HG02938 (cell line): ENCODE measurements around the gene PTCHD4.
"Not testable (repeated sequence)": the region's sequence is repeated elsewhere in the genome, so short reads cannot be mapped to it uniquely, and the experiment has no call there.

Experiments used
- ATAC-seq: cut with Tn5 transposase; IDR thresholded peaks from one replicate; pipeline ENCODE4 v1.9.1; 2021; ENCODE audit warnings: mild to moderate bottlenecking, moderate library complexity; ENCODE audit not compliant: unreplicated experiment

Gene PTCHD4

DNA sequence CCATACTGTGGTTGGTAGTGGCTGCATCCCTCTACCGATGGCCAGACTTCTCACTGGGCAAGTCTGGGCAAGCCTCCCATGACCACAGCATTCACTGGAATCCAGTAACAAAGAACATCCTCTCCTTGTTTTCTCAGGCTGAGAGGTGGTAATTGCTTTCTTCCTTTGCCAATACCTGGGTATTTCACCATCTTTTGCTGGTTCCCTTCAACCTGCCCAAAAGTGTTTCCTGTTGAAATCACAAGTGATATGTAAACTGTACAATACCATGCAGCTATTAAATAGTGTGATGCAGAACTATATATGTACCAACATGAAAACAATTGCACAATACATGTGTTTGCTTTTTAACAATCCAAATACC lies at the start of gene PTCHD4:
Gene PTCHD4 (minus strand): TSS at position 55 of the 364 bp plus-strand sequence. CDS start 42,240 bp downstream, outside the sequence.
- no peak for ATAC-seq

DNA sequence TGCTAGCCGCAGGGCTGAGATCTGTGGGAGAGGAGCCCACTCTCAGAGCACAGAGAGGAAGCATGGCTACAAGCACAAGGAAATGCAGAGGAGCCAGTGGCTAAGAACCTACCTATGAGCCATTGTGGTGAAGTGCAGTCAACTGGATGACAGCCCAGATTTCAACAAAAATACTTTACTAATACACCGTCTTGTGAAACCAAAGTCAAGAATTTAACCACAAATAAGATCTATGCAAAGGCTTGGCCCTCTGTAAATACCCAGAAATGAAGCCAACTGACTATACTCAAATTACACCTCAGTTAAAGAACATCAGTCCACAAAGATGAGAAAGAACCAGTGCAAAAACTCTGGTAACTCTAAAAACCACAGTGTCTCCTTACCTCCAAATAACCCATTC lies 40.1 kb upstream of the PTCHD4 start:
- no peak for ATAC-seq

DNA sequence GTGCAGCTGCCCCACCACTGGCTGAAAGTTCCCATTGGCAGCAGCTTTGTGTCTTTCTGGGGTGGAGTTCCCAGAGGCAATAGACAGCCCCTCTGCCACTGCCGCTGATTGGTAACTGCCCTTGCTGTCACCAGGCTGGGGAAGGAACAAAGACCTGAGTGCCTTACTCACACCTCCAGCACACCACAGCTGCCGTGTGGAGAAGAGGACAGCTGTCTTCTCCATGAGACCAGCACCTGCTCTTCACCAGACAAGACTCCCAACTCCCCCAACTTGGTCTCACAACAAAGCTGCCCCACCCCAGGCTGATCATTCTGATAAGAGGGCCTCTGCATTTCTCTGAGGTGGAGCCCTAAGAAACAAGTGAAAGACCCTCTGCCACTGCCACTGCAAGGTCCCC lies 39.7 kb upstream of the PTCHD4 start:
- ATAC-seq, result no peak

DNA sequence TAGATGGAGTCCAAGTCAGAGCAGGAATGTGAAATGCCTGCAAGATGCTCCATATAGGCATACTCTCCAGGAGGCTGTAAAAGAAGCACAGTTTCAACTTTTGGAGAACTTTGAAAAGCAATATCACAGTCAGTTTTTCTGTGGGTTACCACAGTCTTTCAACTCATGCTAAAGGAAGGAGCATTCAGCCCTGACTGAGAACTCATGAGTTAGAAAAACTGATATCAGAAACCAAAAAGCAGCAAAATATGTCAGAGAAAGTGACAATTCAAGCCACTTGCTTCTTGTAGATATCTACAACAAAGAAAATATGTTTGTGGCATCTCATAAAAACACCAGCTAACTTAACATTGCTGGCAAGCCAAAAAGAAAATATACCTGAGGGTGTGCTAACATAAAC lies 36.1 kb upstream of the PTCHD4 start:
- no peak for ATAC-seq

DNA sequence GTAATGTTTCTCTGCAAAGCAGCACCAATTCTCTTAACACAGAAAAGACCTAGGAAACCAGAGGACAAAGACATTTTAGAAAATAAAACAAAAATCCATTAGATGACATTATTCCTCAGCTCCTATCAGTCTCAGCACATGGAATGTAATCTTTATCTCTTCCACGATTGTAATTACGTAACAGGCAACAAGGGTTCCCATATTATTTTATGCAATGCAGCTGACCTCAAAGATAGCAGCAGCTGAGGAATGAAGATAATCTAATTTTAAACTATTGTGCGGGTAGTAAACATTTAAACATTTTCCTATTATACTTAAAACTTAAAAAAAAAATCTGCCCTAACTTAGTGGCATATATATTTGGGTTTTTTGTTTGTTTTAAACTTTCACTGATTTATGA lies 33.0 kb upstream of the PTCHD4 start:
- ATAC-seq, result no peak

DNA sequence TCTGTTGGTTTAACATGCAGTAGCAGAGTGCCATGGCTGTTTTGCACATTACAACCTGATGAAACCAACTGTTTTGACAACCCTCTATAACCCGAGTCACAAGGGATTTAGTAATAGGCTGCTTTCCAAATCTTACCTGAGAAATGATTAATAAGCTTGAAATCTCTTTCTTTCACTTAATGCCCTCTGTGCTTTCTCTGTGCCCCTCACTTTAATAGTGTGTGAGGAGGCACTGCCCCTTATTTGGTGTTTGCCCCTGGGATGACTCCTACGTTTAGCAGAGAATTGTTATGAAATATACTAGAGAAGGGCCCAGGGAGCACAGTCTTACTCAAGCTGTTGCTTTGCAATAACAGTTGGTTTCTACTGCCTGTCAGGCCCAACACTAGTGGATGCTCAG lies 31.0 kb upstream of the PTCHD4 start:
- ATAC-seq, result no peak

DNA sequence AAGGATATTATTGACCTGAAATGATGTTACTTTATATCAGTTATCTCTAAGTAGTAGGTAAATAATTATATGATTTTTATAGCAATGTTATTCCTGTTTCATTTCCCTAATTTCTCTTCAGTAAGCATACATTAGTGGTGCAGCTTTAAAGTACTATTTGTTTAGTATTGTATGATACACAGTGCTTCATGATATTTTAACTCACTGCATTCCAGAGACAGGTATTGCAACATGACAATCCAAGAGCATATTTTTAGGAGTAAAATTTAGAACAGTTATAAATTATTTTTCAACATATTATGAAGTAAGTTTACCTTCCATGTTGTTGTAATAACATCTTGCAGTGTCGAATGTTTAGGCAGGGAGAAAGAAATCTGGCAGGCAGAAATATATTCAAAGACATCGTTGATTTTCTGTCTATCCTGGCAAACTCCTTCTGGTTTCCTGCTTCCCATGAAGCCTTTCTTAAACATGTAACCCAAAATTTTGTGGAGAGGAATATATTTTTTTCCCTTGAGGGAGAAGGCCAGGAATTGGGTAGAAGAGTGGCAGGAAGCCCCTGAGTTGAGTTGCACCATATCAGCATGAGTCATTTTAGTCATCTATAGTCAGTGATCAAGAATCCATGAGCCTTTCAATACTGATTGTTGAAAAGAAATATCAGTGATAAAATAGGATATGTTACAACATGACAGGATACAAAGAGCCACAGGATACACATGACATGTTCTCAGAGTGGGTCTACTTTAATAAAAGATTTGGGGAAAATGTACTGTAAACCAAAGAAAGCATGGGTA lies 29.0 kb upstream of the PTCHD4 start:
- ATAC-seq, result no peak

DNA sequence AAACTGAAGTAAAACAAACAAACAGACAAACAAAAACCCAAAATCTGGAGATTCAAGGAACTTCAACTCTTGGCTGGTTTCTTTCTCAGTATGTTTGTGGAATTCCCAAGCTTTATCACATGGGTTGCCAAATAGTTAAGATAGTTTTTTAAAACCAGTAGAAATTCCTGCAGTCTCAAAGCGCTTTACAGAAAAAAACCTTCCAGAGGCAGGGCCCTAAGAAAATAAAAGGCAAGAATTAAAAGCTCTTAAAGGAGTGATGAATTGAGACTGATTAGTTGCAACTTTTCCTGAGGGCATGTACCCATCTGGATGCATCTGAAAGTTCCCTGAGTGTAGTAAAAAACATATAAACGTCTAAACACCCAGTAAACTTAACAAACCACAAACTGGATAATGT lies 25.9 kb upstream of the PTCHD4 start:
- no peak for ATAC-seq

DNA sequence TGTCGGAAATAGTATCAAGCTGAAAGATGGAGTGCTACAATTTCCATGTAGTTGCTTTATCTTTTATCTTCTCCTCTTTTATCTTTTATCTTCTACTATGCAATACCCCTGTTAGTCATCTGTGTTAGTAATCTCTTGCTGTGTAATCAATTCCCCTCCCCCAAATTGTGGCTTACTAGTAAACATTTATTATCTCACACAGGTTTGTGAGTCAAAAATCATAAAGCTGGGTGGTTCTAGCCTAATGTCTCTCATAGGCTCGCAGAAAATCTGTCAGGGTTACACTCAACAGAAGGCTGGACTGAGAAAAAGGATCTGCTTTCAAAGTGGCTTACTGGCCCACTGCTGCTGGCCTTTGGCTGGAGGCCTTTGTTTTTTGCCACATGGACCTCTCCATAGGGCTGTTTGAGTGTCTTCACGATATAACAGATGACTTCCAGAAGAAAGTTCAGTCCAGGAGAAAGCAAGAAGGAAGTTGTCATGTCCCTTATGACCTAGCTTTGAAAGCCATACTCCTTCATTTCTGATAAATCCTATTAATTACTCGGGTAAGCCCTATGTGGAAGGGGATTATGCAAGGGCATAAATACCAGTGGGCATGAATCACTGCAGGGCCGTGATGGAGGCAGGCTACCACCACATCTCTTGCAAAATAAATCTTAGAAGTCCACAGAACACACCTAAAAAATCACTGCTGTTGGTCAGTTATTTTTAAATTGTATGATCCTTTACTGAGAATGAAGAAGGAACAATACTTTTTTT lies 24.5 kb upstream of the PTCHD4 start:
- ATAC-seq, result no peak

DNA sequence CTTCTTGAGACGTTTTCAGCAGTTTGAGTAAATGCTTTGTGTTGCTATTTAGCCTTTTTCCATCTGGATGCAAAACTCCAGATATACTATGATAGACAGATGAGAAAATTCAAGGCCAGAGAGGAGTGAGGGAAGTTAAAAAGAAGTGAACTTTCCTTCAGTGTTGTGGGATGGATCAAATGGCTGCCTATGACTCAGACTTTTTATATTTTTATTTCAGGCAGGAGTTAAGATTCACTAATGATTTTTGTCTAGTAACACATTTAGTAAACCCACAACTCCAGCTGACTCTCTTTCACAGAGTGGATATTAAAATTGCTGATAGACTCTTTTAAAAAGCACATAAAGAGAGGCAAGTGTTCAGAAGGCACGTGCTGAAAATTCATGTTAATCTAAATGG lies 23.2 kb upstream of the PTCHD4 start:
- no peak for ATAC-seq

DNA sequence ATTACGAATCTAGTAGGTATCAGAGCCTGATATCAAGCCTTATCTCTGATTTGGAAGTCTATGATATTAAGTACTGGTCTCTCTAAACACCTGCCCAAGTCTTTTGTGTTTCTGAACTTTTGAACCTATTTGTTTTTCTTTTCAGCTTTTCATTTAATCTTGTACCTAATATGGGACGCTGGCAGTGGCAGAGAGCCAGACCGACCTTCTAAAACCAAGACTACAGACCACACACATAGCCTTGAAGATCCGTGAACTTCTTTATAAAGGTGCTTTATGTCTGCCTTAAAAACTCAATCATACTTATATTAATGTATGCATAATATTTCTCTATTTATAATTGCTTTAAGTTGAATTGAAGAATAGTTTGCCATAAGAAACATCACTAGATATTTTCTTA lies 12.6 kb upstream of the PTCHD4 start:
- no peak for ATAC-seq

DNA sequence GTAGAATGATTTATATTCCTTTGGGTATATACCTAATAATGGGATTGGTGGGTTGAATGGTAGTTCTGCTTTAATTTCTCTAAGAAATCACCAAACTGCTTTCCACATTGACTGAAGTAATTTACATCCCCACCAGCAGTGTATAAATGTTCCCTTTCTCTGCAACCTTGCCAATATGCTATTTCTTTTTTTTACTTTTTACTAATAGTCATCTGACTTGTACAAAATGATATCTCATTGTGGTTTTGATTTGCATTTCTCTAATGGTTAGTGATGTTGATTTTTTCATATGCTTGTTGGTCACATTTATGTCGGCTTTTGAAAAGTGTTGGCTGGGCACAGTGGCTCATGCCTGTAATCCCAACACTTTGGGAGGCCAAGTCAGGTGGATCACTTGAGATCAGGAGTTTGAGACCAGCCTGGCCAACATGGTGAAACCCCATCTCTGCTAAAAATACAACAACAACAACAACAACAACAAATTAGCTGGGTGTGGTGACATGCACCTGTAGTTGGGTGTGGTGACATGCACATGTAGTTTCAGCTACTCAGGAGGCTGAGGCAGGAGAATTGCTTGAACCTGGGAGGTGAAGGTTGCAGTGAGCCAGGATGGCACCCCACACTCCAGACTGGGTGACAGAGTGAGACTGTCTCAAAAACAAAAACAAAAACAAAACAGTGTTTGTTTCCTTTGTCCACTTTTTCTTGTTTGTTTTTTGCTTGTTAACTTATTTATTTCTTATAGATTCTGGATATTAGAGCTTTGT lies 11.2 kb upstream of the PTCHD4 start:
- not testable (repeated sequence) for ATAC-seq

DNA sequence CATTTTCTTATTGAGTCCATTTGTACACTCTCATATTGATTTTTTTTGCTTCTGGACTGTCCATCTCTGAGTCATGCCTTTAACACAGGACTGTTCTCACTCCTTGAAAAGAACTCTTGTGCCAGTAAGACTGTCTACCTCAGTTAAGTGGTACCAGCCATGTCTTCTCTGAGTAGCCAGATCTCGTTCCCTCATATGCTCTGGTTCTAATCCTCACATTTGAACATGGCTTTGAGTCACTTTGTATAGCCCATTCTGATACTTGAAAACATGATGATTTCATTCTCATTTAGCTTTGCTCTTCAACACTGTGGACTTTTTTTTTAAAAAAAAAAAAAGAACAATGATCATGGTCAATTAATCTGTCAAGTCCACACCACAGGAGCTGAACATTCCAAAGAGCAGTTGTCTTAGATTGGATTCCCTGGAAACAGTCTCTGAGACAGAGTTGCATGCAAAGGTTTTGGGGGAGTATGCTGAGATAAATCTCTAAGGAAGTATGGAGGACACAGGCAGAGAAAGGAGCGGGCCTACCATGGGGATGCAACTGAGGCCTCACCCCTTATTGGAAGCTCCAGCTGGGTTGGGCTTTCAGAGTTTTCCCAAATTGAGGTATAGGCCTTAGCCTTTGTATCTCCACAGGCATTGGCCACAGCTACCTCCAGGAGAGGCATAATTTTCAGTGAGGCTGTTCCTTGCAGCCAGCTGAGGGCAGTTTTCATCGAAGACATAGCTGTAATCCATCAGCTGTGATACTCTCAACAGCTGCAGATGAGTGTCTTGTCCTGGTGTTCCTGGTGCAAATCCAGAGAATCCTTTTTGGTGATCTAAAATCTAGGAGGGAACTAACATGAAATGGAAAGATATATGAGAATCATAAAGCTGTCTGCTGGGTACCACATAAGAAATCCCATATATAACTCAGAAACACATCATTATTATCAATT lies 6.0 kb upstream of the PTCHD4 start:
- no peak for ATAC-seq

DNA sequence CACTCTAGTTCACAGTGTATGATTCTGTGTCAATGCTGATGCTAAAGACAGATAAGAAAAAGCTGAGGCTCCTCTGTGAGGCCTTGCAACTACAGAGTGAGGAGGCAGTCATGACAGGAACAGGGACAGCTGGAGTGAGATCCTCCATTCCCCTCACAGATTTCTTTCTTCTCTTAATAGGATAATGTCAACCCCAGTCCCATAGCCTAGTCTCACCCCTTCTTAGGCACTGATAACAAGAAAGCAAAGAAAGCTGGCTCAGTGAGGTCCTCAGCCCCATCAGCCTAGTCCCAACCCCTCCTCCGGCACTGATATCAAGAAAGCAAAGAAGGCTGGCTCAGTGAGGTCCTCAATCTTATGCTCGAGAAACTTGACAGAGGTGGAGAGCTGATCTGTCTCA lies 2.1 kb upstream of the PTCHD4 start:
- no peak for ATAC-seq

DNA sequence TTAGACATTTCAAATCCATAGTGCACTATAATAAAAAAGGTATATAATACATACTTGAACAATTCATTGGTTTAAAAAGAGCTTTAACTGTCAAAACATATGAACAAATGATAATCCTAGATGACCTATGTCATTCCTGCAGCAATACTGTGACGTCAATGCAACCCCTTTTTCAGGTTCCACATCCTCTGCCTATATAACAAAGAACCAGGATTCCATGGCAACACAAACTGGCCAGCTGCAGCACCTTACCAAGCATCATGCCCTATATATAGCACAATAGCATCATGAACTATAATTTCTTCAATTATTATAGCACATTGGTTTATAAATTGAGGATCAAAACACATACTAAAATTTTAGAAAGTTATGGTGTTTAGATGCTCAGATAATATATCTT lies 578 bp upstream of the PTCHD4 start:
- no peak for ATAC-seq

DNA sequence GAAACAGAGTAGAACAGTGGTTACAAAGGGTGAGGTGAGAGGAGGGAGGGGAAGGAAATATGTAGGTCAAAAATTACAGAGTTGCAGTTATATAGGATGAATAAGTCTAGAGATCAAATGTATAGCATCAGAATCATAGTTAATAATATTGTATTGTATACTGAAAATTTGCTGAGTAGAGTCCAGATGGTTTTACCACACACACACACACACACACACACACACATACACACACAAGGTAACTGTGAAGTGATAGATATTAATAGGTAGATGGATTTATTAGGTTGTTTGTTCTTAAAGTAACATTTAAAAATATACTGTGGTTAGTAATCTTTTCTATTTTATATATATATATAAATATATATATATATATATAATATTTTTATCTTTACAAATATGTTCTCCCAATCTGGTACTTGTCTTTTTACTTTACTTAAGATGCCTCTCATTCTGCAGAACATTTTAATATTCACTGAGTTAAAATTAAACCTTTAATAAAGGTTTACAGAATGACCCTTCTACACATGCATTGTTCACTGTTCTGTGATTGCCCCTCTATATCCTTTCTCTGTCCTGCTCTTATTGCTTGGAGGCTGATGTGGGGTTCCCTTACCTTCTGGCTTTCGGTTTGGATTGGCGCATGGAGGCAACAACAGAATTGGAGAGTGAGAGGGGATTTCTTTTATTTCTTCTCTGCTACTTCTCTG lies 408 bp downstream of the PTCHD4 start:
- ATAC-seq, result no peak

DNA sequence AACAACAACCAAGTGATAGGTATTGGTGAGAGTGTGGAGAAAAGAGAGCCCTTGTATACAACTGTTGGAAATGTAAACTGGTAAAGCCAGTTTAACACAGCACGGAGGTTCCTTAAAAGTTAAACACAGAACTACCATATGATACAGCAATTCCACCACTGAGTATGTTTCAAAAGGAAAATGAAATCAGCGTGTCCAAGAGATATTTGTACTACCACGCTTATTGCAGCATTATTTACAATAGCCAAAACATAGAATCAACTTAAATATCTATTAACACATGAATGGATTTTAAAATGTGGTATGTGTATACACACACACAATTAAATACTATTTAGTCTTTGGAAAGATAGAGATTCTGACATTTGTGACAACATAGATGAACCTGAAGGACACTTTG lies 1.1 kb downstream of the PTCHD4 start:
- ATAC-seq, result no peak

DNA sequence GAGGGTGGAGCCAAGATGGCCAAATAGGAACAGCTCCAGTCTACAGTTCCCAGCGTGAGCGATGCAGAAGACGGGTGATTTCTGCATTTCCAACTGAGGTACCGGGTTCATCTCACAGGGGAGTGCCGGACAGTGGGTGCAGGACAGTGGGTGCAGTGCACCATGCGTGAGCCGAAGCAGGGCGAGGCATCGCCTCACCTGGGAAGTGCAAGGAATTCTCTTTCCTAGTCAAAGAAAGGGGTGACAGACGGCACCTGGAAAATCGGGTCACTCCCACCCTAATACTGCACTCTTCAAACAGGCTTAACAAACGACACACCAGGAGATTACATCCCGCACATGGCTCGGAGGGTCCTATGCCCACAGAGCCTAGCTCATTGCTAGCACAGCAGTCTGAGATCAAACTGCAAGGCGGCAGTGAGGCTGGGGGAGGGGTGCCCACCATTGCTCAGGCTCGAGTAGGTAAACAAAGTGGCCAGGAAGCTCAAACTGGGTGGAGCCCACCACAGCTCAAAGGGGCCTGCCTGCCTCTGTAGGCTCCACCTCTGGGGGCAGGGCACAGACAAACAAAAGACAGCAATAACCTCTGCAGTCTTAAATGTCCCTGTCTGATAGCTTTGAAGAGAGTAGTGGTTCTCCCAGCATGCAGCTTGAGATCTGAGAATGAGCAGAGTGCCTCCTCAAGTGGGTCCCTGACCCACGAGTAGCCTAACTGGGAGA lies 8.4 kb downstream of the PTCHD4 start:
- not testable (repeated sequence) for ATAC-seq

DNA sequence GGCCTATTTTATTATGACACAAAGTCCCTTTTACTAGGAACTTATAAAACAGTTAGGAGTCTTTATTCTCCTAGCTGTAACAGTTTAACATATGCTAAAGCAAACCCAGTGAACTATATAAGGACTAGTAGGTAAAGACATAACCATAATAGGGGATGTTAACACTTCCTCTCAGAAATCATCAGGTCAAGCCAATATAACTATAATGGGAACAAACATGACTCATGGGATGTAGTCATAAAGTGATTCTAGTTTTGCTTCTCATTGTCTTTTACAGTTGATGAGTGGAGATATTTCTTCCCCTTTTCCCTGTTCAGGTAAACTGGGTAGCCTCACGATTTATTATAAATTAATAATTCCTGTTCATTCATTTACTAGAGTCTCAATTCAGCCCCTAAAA lies 9.7 kb downstream of the PTCHD4 start:
- ATAC-seq, result peak; percentile 82

DNA sequence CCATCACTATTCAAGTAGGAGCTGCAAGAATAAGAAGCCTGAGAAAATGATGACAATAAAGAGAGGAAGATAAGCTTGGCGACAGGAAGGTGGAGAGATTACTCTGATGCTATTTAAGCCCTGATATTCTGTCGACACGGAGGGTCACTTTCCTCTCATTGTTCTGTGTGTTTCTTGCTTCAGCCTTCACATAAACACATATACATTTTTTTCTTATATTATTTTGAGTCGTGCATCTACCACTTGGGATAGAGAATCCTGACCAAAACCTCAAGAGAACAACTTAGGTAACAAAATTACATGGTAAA lies 10.5 kb downstream of the PTCHD4 start:
- no peak for ATAC-seq
